Endodermal cell (in vitro differentiated cells): Measurements from ENCODE around the gene REN. TPM values are rescaled to one million over a fixed set of nuclear protein-coding genes. Genes with fewer than 3 reads are reported as not detected.

Source experiments
- DNase-seq: peaks from one replicate; pipeline ENCODE4 v3.0.0-alpha.2; 2017
- H3K27ac ChIP-seq: 2 replicates; pipeline ENCODE4 v1.5.1; 2013; ENCODE audit warnings: mild to moderate bottlenecking, low read depth, low read length, moderate library complexity
- H3K27me3 ChIP-seq: 2 replicates; pipeline ENCODE4 v1.6.1; 2013; ENCODE audit warnings: mild to moderate bottlenecking, low read length, moderate library complexity; ENCODE audit not compliant: insufficient read depth, control insufficient read depth, poor library complexity, severe bottlenecking
- H3K36me3 ChIP-seq: 2 replicates; pipeline ENCODE4 v1.7.0; 2013; ENCODE audit warnings: mild to moderate bottlenecking, low read length, moderate library complexity; ENCODE audit not compliant: control insufficient read depth, insufficient read depth
- H3K4me1 ChIP-seq: one replicate; pipeline ENCODE4 v1.7.0; 2013; ENCODE audit warnings: low read length; ENCODE audit not compliant: control insufficient read depth, insufficient read depth
- H3K4me3 ChIP-seq: 2 replicates; pipeline ENCODE4 v1.5.1; 2013; ENCODE audit warnings: mild to moderate bottlenecking, low read length, moderate library complexity
- H3K9ac ChIP-seq: 2 replicates; pipeline ENCODE4 v1.6.1; 2013; ENCODE audit warnings: mild to moderate bottlenecking, low read length, moderate library complexity; ENCODE audit not compliant: poor library complexity, severe bottlenecking; ENCODE audit errors: extremely low read depth
- H3K9me3 ChIP-seq: 2 replicates; pipeline ENCODE4 v1.6.1; 2013; ENCODE audit warnings: mild to moderate bottlenecking, low read length, moderate library complexity; ENCODE audit not compliant: control insufficient read depth
- H3K27ac Mint-ChIP-seq: 2 replicates; pipeline ENCODE4 v1.8.0; 2020; ENCODE audit warnings: mixed read lengths
- H3K27me3 Mint-ChIP-seq: 2 replicates; pipeline ENCODE4 v1.8.0; 2021; ENCODE audit warnings: mild to moderate bottlenecking, mixed read lengths; ENCODE audit not compliant: insufficient read depth
- H3K36me3 Mint-ChIP-seq: 2 replicates; pipeline ENCODE4 v1.8.0; 2020; ENCODE audit warnings: low read depth, mixed read lengths
- H3K4me1 Mint-ChIP-seq: 2 replicates; pipeline ENCODE4 v1.8.0; 2020; ENCODE audit warnings: mixed read lengths
- H3K4me3 Mint-ChIP-seq: 2 replicates; pipeline ENCODE4 v1.8.0; 2020; ENCODE audit warnings: mild to moderate bottlenecking, moderate library complexity, mixed read lengths
- H3K9me3 Mint-ChIP-seq: 2 replicates; pipeline ENCODE4 v1.8.0; 2020; ENCODE audit warnings: mild to moderate bottlenecking, mixed read lengths
- CTCF ChIP-seq: fragments of 200-600 bp; sonication (generic); conservative IDR thresholded peaks from 2 replicates; pipeline ENCODE4 v1.5.0; 2021; ENCODE audit warnings: antibody characterized with exemption, mild to moderate bottlenecking
- WGBS, 2 experiments: methylation state at CpG; one replicate each; pipeline versions ENCODE4 v1.1.5 to v1.1.7; 2013; ENCODE audit warnings: missing lambda C conversion rate in 2 of 2, mixed read lengths in 1 of 2; ENCODE audit not compliant: insufficient coverage in 1 of 2, insufficient read length in 1 of 2; 5-methylcytosine and 5-hydroxymethylcytosine counted together
- total RNA-seq, 2 donors: library from RNA; stranded (reverse); fragmentation: NEBNext Ultra II Directional in 1 of 2; extraction: Animal tissue kit (Norgen Biotek cat#: 25700) in 1 of 2; gene quantifications; 2 replicates in 1 of 2; 3 replicates in 1 of 2; pipeline ENCODE4 v1.2.1, GENCODE V29; 2021

The REN gene
- total RNA-seq, 2 donors from 2014 or later: not detected

- peaks cover 54% of the 10 kb centered on the region for H3K36me3 ChIP-seq
- H3K4me1 ChIP-seq: no peaks in the 10 kb centered on the region
- H3K9me3 ChIP-seq: no peaks in the 10 kb centered on the region
- Mint-ChIP-seq H3K27ac (no peak overlapping the region), H3K9me3 (no peaks in the 10 kb centered on the region), H3K36me3 (peaks cover 57% of the 10 kb centered on the region), H3K27me3 (no peaks in the 10 kb centered on the region), H3K4me3 (no peak overlapping the region), H3K4me1 (peaks cover 21% of the 10 kb centered on the region)
- WGBS, 2 experiments: 92 to 96% methylated on average over 22 of the region's 22 CpGs
- TF ChIP-seq CTCF: no peak
- H3K9ac ChIP-seq: no peak overlapping the region
- DNase-seq: no peak
- no peak overlapping the region for H3K27ac ChIP-seq
- no peaks in the 10 kb centered on the region for H3K27me3 ChIP-seq
- no peak overlapping the region for H3K4me3 ChIP-seq
Observed at GRCh38 chr1:204124639-204125038, 41.5 kb downstream of the REN start.

- Mint-ChIP-seq H3K4me3 (no peak overlapping the region), H3K27ac (peak overlapping the region; percentile 63), H3K27me3 (no peaks in the 10 kb centered on the region), H3K36me3 (peaks cover 70% of the 10 kb centered on the region), H3K4me1 (peaks cover 13% of the 10 kb centered on the region), H3K9me3 (no peaks in the 10 kb centered on the region)
- H3K27ac ChIP-seq: no peak overlapping the region
- no peak overlapping the region for H3K4me3 ChIP-seq
- TF ChIP-seq CTCF: peak; percentile 84
- no peaks in the 10 kb centered on the region for H3K9me3 ChIP-seq
- H3K4me1 ChIP-seq: no peaks in the 10 kb centered on the region
- no peaks in the 10 kb centered on the region for H3K27me3 ChIP-seq
- H3K9ac ChIP-seq: no peak overlapping the region
- peak; percentile 84 for DNase-seq
- peaks cover 59% of the 10 kb centered on the region for H3K36me3 ChIP-seq
- 84 to 85% methylated on average over 9 of the region's 9 CpGs for WGBS, 2 experiments
Observed at GRCh38 chr1:204123376-204123775, 42.8 kb downstream of the REN start.

GRCh38 chr1:204121840-204122555 lies 44.1 kb downstream of the REN start:
- Histone ChIP-seq H3K27ac (no peak overlapping the region), H3K9ac (no peak overlapping the region), H3K4me3 (no peak overlapping the region), H3K4me1 (no peaks in the 10 kb centered on the region), H3K27me3 (no peaks in the 10 kb centered on the region), H3K9me3 (no peaks in the 10 kb centered on the region), H3K36me3 (peaks cover 62% of the 10 kb centered on the region)
- H3K36me3 Mint-ChIP-seq: peaks cover 77% of the 10 kb centered on the region
- no peak for DNase-seq
- WGBS, 2 experiments: 94 to 100% methylated on average over 11 to 17 of the region's 17 CpGs
- H3K4me1 Mint-ChIP-seq: peaks cover 8% of the 10 kb centered on the region
- no peaks in the 10 kb centered on the region for H3K27me3 Mint-ChIP-seq
- TF ChIP-seq CTCF: no peak
- H3K9me3 Mint-ChIP-seq: no peaks in the 10 kb centered on the region
- H3K4me3 Mint-ChIP-seq: no peak overlapping the region
- no peak overlapping the region for H3K27ac Mint-ChIP-seq
